GM19463 (cell line): ENCODE measurements around the gene MYO1B.

Experiments used
- ATAC-seq: cut with Tn5 transposase; IDR thresholded peaks from one replicate; pipeline ENCODE4 v1.9.1; 2021; ENCODE audit warnings: mild to moderate bottlenecking, moderate library complexity; ENCODE audit not compliant: unreplicated experiment

The MYO1B gene

DNA sequence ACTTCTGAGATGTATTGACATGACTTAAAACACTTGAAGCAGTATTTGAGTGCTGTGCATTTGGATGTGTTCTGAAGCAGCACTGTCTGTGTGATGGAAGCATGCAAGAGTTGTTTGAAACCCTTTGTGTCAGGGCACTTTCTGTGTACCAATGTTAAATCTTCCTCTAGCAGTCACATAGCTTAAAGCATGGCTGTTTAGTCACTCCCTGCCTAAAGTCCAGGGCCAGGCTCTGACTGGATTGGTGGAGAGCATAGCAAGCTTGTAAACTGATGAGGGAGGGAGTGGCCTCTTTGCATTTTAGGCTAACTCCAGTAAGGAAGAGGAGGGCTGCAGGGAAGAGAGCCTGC, 73.5 kb downstream of the MYO1B start:
- no peak for ATAC-seq

- no peak for ATAC-seq
Measured at GRCh38 chr2:191319186-191319585, 74.0 kb downstream of the MYO1B start.

DNA sequence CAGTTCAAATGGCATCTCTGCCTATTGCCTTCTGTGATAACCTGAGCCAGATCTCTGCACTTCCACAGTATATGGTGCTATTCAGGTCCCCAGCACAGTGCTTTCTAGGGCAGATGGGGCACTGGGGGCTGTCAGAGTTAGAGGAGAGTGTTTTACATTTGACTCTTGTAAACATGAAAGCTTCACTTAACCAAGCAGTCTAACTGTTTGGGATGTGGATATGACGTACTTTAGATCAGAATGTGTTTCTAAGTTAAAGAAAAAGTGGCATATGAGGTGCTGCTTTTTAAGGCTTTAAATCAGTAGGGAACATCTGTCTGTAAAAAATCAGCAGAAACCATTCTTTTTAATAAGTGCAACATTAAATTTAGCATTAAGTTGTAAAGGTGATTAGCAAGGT, 75.7 kb downstream of the MYO1B start:
- no peak for ATAC-seq

DNA sequence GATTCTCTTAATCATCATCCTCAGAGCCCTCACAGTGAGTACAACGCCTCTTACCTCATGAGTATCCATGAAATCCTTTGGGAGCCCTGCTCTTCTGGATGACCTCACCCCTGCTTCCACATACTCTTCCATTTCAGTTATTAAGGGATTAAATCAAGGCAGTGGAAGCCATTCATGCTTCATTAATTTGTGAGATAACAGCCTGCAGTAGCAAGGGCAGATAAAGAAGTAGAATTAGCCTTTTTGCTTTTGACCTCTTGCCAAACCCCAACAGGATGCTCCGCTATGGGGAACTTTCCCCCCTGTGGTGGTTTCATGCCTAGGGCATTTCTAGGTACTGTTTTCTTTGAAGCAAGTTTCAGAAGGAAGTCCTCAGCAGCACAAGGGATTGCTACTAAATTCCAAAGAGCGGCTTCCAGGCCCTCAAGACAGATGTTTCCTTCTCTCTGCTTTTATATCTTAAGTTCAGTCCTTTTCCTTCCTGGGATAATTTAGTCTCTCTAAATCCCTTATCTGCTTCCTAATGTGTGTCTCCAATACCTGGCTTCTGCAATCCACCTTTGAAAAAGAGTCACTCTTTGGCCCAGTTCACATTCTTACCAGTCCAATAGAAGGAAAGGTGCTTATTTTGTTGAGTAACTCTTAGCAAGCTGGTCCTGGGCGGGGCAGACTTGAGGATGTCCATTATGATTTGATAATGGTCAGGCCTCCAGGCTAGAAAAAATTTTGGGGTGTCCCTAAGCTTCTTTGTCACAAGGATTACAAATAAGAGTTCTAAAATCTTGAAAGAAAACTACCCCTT, 76.9 kb downstream of the MYO1B start:
- ATAC-seq: peak; percentile 91

GRCh38 chr2:191322828-191323506, 77.8 kb downstream of the MYO1B start:
- no peak for ATAC-seq

DNA sequence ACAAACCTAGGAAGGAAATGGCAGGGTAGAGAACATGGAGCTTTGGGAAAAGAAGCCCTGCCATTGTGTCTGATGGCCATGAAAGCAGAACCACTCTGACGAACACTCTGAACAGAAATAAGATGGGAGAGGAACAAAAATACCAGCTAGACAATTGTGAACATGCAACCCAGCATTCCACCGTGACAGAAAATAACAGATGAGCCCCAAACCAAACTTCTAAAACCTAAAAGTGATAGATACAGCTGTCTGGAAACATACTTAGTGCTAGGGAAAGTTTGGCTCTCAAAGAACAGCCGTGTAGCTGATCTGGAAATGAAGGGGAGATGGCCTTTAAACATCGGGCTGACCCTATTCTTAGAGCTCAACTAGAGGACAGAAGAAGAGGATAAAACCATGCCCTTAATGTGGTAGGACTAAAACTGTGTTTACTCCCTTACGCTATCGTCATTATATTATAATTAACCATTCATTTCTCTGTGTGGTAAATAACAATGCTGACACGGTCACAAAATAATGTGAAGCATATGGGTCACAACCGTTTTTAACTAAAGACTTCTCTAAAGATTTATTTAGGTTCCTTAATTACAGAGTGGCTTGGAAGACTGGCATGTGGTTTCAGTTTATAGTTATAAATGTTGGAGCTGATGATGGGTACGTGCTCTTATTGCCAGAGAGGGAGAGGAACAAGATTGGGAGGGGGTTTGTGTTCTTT, 80.6 kb downstream of the MYO1B start:
- no peak for ATAC-seq

GRCh38 chr2:191327484-191327883, 82.3 kb downstream of the MYO1B start:
- no peak for ATAC-seq

GRCh38 chr2:191328150-191328809, 83.1 kb downstream of the MYO1B start:
- ATAC-seq: no peak

DNA sequence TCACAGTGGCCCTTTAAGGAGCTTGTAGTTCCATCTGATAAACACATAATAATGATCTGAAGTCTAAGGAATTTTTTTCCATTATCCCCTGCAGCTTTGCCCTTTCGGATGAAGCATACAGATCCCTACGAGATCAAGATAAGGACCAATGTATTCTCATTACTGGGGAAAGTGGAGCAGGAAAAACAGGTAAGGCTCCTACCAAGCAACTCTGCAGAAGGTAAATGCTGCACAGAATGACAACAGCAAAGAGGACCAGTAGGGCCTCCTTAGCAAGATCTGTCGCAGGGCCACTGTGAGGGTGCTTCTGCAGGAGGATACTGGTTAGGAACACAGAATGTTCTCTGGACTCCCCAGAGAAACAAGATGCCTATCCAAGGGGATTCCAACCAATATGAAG, 84.6 kb downstream of the MYO1B start:
- ATAC-seq: no peak

GRCh38 chr2:191333911-191334357, 88.7 kb downstream of the MYO1B start:
- ATAC-seq: no peak

GRCh38 chr2:191335875-191336464, 90.8 kb downstream of the MYO1B start:
- ATAC-seq: no peak

DNA sequence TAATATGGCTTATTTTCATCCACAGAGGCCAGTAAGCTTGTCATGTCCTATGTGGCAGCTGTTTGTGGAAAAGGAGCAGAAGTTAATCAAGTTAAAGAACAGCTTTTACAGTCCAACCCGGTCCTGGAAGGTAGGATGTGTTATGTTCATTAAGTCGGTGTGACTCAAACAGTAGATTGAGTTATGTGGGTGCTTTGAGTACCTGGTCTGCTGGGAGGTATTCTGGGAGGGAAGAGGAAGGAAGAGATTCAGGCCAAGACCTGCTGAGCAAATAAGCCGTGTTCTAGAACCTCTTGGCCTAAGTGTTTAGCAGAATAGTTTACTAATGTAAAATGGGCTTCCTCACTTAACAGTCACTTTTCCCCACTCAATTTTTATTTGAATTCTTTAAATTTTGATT, 96.2 kb downstream of the MYO1B start:
- ATAC-seq: no peak

DNA sequence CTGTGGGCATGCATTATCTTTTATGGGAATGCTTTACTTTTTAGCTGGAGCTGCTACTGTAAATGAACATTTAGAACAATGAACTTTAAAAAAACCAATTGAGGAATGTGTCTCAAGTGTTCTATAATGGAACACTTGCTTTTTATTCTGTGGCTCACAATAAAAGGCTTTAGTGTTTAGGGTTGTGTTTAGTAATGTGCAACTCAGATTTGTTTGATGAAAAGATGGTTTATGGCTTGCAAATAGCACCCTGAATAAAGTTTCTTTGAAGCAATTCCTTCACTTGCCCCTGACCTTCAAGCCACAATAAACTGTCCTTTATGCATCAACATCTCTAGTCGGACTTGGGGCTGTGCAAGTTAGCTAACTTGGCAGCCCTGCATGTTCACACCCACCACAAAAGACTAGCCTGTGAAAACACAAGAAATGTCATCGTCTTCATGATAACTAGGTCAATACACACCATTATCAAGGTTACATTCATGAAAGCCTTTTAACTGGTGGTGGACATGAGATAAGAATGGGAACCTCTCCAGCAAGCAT, 98.7 kb downstream of the MYO1B start:
- no peak for ATAC-seq

- ATAC-seq: no peak
Measured at GRCh38 chr2:191345788-191346187, 100.6 kb downstream of the MYO1B start.

DNA sequence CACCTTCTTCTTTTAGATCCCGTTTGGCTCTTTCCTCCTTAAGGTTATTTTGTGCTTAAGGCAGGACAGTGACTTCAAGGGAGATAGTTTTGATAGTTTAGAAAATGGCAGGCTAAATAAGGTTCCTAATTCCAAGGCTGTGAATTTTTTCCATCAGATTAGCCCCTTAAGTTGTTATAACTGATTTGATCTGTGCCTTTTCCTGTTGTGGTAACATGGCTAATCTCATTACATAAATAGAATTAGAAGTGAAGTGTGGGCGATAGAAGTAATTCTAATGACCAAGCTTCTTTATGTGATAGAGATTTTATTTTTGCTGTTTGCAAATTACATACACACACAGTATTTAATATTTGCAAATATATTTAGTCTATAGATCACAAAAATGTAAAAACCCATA, 102.0 kb downstream of the MYO1B start:
- ATAC-seq: no peak

DNA sequence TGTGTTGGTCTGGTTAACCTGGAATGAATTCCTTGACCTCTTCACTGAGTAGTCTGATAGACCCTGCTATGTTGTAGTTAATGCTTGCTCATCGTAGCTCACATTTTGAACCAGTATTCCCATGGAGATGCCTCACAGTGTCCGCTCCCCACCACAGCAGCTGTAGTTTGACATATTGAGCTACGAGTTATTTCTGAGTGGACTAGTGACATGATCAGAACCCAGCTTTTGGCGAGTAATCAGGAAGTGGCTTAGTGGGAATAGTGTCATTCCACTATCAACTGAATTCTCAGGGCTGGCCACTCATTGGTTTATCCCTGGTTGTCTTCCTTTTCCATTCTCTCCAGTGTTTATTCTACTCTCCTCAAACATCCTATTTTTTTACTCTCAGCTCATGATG, 102.7 kb downstream of the MYO1B start:
- ATAC-seq: no peak

DNA sequence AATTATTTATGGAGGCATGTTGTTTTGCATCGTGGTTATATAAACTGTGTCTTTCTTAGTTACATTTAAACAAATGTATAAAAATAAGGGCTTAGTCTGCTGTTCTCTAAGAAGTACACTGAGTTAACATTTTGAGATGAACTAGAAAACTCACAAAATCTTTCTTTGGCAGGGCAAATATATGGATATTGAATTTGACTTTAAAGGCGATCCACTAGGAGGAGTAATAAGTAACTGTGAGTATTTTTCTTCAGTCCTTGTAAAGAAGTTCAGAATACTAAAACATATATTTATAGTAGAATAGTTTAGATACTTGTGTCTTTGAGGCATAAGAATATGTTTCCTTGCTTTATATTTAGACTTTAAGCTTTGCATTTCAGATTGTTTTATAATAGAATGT, 104.8 kb downstream of the MYO1B start:
- no peak for ATAC-seq

DNA sequence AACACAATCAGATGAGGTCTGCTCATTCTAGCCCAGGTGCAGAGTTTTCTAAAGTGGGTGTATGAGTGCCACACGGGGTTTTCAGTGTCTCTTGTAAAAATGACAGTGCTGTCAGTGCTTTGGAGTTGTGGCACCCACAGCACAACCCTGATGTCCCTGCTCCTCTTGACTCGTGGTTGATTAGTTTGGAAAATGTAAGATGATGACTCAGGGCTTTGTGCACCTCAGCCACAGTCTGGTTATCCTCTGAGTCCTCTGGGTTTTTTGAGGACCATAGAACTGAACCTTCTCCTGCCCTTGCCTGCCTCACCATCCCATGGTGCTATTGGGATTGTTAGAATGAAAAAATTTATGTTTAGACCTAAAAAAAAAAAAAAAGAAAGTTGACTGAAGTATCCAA, 105.6 kb downstream of the MYO1B start:
- no peak for ATAC-seq

DNA sequence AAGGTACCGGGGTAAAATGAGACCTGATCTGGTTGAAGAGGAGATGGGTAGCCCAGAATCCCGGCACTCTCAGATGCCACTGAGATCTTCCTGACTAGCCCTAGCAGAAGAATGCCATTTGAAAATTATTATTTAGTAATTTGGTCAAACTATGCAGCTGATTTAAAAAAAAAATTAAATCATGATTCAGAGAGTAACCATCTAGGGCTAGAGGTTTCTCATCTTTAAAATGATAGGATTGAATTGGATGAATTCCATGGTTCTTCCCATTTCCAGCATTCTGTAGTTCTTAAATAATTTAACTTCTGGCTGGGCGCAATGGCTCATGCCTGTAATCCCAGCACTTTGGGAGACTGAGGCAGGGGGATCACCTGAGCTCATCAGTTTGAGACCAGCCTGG, 106.1 kb downstream of the MYO1B start:
- ATAC-seq: no peak

- no peak for ATAC-seq
Measured at GRCh38 chr2:191351921-191352320, 106.7 kb downstream of the MYO1B start.

- no peak for ATAC-seq
Measured at GRCh38 chr2:191352536-191352935, 107.3 kb downstream of the MYO1B start.
